ENCODE data around the gene MBNL2. TPM values are rescaled to one million over a fixed set of nuclear protein-coding genes. Genes with fewer than 3 reads are reported as not detected.

Gene MBNL2
- total and polyA plus RNA-seq, 11 donors = 18.5 to 100 (median 81.4) TPM

DNA sequence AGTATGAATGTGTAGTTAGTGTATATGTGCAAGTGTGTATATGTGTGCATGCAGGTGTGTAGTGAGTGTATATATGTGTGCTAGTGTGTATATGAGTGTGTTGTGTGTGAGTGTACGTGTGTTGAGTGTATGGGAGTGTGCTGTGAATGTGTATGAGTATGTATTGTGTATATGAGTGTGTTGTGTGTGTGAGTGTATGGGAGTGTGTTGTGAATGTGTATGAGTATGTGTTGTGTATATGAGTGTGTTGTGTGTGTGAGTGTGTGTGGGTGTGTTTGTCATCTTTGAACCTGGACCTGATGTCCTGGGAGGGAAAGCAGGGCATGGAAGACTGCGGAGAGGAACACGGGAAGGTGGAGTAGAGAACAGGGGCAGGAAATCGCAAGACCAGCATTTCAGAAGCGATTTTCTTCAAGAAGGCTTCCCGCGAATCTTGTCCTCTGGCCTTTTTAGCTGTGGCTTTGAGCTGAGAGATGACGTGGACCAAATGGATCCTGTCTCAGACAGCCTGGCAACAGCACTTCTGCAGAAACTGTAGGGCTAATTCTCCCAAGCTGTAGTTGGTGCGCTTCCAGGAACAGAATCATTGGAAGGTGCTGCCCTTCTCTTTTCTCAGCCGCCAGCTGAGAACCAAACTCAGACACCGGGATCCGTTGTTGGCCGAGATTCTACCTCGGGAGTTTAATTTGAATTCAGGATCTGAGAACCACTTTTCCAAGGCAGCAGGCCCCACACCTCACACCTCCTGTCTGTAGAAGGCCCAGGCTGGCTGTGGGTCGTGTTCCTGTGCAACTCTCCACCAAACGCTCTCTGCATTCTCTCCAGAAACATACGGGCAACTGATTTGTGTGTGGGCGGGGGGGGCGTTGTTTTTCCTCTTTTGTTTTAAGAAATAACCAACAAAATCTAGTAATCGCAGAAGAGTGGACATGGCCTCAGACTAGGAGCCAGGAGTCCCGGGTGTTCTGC is 117.2 kb downstream of the MBNL2 start:
- 37 to 56% (median 39%) methylated on average over 21 of the region's 21 CpGs for WGBS, 4 donors

GRCh38 chr13:97339988-97340749 is 118.0 kb downstream of the MBNL2 start:
- 65 to 75% (median 69%) methylated on average over 7 of the region's 7 CpGs for WGBS, 4 donors
- TF ChIP-seq, protein P1, sequence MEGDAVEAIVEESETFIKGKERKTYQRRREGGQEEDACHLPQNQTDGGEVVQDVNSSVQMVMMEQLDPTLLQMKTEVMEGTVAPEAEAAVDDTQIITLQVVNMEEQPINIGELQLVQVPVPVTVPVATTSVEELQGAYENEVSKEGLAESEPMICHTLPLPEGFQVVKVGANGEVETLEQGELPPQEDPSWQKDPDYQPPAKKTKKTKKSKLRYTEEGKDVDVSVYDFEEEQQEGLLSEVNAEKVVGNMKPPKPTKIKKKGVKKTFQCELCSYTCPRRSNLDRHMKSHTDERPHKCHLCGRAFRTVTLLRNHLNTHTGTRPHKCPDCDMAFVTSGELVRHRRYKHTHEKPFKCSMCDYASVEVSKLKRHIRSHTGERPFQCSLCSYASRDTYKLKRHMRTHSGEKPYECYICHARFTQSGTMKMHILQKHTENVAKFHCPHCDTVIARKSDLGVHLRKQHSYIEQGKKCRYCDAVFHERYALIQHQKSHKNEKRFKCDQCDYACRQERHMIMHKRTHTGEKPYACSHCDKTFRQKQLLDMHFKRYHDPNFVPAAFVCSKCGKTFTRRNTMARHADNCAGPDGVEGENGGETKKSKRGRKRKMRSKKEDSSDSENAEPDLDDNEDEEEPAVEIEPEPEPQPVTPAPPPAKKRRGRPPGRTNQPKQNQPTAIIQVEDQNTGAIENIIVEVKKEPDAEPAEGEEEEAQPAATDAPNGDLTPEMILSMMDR (IDR thresholded peaks at IDR 0.05) = no peak
- no peak for TF ChIP-seq POLR2A (IDR thresholded peaks at IDR 0.05)
- Histone ChIP-seq H3K9me3 (no peaks in the 10 kb centered on the region), H3K36me3 (peaks cover 0 to 58% (median 37%) of the 10 kb centered on the region in 9 donors), H3K4me1 (peaks cover 7 to 73% (median 35%) of the 10 kb centered on the region in 12 donors), H3K27me3 (no peaks in the 10 kb centered on the region), H3K4me3 (no peak overlapping the region), H3K27ac (peak overlapping the region in 11 of 12 donors; percentile 35 to 80 (median 68))
- no peak for DNase-seq
- intact Hi-C loops (cut with DNase I) = loop anchor here in 8 of 10 donors (5.0 to 10.0 kb wide), 6 partner anchors 33 to 228 kb away; partner anchors contain the start of gene MBNL2 (in 3 of the 8)
- ATAC-seq = peak in 1 of 4 donors; percentile 7

More for the DNA sequence above, 117.2 kb downstream of the MBNL2 start:
- intact Hi-C loops (cut with DNase I) = loop anchor here in 4 of 10 donors (5.0 to 10.0 kb wide), 3 partner anchors 65 to 112 kb away; no protein-coding TSS in a partner anchor
- no peak for TF ChIP-seq POLR2A (IDR thresholded peaks at IDR 0.05)
- TF ChIP-seq, protein P1 (IDR thresholded peaks at IDR 0.05) = peak in 1 of 12 donors; percentile 6
- Histone ChIP-seq H3K27me3 (no peaks in the 10 kb centered on the region), H3K4me3 (no peak overlapping the region), H3K4me1 (peaks cover 7 to 73% (median 39%) of the 10 kb centered on the region in 12 donors), H3K36me3 (peaks cover 0 to 55% (median 37%) of the 10 kb centered on the region in 9 donors), H3K27ac (peak overlapping the region in 11 of 12 donors; percentile 35 to 80 (median 69)), H3K9me3 (no peaks in the 10 kb centered on the region)
- peak in 4 of 5 donors; percentile 46 to 79 (median 74) for DNase-seq
- peak; percentile 68 to 91 (median 87) for ATAC-seq

GRCh38 chr13:97341135-97341534 is 119.0 kb downstream of the MBNL2 start:
- Histone ChIP-seq H3K36me3 (peaks cover 0 to 52% (median 27%) of the 10 kb centered on the region in 9 donors), H3K4me3 (no peak overlapping the region), H3K27ac (peak overlapping the region in 3 of 12 donors; percentile 34 to 80 (median 35)), H3K27me3 (no peaks in the 10 kb centered on the region), H3K9me3 (no peaks in the 10 kb centered on the region), H3K4me1 (peaks cover 7 to 66% (median 27%) of the 10 kb centered on the region in 12 donors)
- ATAC-seq = no peak
- 87 to 100% (median 96%) methylated on average over 1 of the region's 1 CpG for WGBS, 4 donors
- DNase-seq = no peak
- no peak for TF ChIP-seq POLR2A (IDR thresholded peaks at IDR 0.05)
- TF ChIP-seq, protein P1 (IDR thresholded peaks at IDR 0.05) = no peak
- intact Hi-C loops (cut with DNase I) = loop anchor here in 7 of 10 donors (5.0 kb wide), 3 partner anchors 34 to 229 kb away; partner anchors contain the start of gene MBNL2 (in 3 of the 7)
